Testis (tissue), 2 donors: Measurements from ENCODE around the gene POLK.

Source experiments
- CTCF ChIP-seq, 3 experiments: fragments of 450-650 bp in 2 of 3; fragments of 200-600 bp in 1 of 3; sonication (generic) in 1 of 3; IDR thresholded peaks; one replicate each; pipeline ENCODE4 v1.5.1; 2016 to 2019; ENCODE audit warnings: antibody characterized with exemption in 3 of 3, mild to moderate bottlenecking in 2 of 3, moderate library complexity in 1 of 3
- POLR2A ChIP-seq: fragments of 450-650 bp; IDR thresholded peaks from one replicate; pipeline ENCODE4 v1.6.1; 2017; ENCODE audit warnings: antibody characterized with exemption, mild to moderate bottlenecking, moderate library complexity

- TF ChIP-seq POLR2A (no peak), CTCF (IDR thresholded peaks at IDR 0.05) (no peak)
Measured at GRCh38 chr5:75622564-75622963, 110.9 kb downstream of the POLK start.
